GM19324 (cell line): Measurements from ENCODE around the gene MAD2L1.

ENCODE experiments used
- ATAC-seq: cut with Tn5 transposase; IDR thresholded peaks from one replicate; pipeline ENCODE4 v1.9.1; 2021; ENCODE audit warnings: mild to moderate bottlenecking, moderate library complexity; ENCODE audit not compliant: unreplicated experiment, low FRiP score

The MAD2L1 gene

DNA sequence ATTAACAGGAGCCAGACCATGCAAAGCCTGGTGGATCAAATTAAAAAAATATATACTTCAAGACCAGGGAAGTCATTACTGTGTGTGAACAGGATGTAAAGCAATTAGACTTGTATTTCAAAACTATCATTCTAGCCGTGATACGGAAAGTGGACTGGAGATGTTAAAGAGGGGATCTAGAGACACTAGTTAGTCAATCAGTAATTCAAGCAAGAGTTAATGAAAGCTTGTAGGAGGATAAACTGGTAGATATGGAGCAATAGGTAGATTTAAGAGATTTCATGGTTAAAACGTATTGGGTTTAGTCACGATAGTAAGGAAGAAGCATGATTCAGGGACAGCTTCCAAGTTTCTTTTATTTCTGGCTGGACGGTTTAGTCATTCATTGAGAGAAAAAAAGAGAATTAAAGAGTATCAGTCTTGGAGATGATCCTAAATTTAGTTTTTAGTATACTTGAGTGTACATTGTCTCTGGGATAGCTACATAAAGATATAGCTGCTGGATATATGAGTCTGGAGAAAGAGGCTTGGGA lies 3.9 kb downstream of the MAD2L1 start:
- ATAC-seq = no peak

GRCh38 chr4:120059036-120059435 lies 7.6 kb downstream of the MAD2L1 start:
- ATAC-seq = no peak

- no peak for ATAC-seq
These were observed 9.2 kb downstream of the MAD2L1 start for GRCh38 chr4:120057416-120057815.

DNA sequence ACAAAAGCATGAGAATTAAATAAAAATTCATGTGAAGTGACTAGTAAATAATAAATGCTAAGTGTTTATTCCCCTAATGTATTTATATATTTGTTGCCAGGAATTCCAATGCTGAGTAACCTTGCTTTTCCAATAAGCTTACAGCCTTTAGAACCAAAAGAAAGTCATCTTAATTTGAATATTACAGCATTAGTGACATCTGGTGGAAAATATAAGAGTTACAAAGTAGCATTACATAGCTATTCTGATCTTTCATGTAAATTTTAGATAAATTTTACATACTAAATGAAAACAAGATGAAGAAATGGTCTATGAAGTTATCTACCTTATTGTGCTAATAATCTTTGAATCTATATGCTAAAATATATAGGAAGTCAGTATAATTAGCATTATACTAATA lies 10.4 kb downstream of the MAD2L1 start:
- ATAC-seq = no peak

DNA sequence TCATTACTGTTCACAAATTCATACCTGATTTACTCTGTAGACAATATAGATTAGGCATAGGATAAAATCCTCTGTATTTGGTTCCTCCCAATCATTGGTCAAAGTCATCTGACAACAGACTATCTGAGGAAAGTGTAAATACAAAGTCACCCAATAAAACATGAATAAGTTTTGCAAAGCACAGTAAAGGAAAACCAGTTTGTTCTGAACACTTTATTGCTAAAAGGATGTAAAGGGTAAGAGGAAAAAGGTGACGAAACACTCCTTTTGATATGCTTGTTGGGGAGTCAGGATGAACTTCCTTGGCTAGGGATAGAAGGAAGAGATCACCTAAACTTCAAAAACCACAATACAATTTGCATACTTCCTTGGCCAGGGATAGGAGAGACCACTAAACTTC lies 10.9 kb downstream of the MAD2L1 start:
- ATAC-seq = no peak

DNA sequence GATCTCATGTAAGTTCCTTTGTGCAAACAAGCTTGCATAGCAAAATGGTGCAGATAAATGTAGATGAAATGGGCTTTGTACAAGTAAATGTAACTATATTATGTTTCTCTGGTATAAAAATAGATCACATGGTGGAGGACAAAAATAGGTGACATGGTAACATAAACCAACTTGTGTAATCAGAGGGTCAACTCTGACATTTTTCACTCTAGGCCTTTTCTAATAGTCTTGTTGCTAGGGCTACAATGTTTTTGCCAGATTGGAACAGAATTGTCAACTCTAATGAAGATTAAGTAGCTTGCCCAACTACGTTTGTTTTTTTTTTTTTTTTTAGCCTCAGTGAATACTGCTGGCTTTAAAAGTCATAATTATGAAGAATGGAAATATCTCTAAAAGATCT lies 11.5 kb downstream of the MAD2L1 start:
- no peak for ATAC-seq

GRCh38 chr4:120053911-120054310 lies 12.7 kb downstream of the MAD2L1 start:
- peak; percentile 59 for ATAC-seq

- ATAC-seq = no peak
These were observed 13.8 kb downstream of the MAD2L1 start for GRCh38 chr4:120052856-120053255.

DNA sequence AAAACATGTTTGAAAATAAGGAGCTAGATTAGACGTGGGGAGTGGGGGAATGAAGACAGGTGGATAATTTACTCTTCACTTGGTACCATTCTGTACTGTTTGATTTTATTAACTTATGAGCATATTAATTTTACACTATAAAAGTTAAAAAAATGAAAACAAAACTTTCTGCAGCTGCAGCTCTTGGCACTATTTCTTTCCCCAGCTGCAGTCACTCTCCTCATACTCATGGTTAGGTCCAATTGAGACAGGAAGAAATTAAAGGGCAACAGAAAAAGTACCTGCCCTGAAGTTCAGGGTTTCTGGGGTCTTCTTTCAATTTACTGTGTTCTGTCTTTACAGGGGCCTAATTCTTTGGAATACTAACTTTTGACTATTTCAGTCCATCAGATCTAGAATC lies 15.4 kb downstream of the MAD2L1 start:
- no peak for ATAC-seq

DNA sequence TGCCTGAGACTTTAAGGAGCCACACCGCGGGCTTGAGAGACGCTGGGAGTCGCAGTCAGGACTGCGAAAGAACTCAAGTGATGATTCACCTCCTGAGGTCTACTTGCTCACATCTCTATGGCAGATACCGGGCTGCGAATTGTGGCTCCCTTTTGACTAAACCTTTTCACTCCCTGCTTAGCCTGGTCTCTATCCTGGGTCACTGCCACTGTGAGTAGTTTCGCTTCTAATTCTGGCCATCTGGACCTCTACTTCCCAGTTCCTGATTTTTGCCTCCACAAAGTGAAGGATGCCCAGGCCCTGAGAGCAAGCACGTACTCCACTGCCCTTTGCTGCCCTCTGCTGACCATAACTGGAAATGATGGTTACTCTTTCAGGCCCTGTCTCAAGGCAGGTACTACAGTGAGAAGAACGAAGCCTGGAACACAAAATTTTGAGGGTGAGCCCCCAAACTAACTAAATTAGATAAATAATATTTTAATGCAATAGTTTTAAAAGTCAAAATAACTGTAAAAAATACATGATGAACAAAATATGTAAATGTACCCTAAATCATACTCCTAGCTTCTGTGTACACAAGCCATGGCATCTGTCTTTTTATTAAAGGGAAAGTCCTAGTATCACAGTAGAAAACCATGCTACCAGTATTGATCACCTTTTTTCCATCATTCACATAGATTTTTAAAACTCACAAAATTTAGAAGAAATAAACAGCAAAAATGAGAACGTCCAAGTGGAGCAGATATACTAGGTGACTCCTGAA lies 16.7 kb downstream of the MAD2L1 start:
- peak; percentile 84 for ATAC-seq

- no peak for ATAC-seq
These were observed 22.8 kb downstream of the MAD2L1 start for GRCh38 chr4:120043828-120044227.

- no peak for ATAC-seq
These were observed 29.2 kb downstream of the MAD2L1 start for GRCh38 chr4:120037411-120037810.

DNA sequence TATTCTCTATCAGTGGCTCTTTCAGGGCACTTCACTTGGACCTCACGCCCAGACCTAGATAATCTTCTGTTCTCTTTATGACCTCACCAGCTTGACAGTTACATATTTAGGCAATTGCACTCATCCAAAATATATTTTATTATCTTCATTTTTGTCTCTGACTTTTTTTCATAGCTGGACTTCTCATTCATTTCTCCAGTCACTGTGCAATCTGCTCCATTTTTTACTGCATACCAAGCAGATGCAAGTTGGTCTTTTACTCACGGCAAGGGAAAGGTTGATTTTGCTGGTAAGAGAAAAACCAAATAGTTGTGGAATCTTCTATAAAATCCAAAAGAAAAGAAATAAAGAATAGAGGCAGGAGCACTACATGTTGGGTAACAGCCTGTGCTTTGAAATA lies 31.7 kb downstream of the MAD2L1 start:
- no peak for ATAC-seq

DNA sequence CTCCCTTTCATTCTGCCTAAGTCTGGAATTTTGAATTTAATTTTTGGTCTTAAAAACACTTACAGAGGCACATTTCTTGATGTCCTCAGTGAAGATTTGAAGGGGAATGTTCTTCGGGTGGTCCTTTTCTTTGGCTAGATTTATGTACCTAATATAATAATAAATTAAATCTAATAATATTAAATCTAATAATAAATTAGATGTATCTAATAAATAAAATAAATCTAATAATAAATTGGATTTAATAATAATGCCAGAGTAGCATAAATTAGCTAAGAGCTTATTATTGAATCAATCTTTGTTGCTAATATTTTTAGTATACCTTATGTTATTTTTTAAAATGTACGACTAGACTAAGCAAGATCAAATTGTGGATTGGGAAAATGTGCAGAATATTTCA lies 39.8 kb downstream of the MAD2L1 start:
- no peak for ATAC-seq

DNA sequence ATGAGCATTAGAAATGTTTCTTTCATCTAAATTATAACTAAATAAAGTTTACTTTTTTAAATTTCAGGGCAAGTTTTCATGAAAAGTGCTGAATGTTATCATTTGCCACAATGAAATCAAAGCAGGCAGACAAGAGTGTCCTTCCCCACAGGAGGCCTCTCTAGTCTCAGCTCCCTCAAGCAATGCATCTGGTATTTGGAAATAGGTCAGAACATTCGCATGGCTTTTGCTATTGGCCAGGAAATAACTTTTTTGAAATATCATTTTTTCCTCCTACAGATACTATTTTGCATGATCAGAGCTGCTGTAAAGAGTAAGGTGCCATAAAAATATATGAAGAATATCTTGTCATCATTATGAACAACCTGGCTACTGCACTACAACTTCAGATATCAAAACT lies 41.1 kb downstream of the MAD2L1 start:
- ATAC-seq = no peak

- no peak for ATAC-seq
These were observed 47.9 kb downstream of the MAD2L1 start for GRCh38 chr4:120018786-120019185.

- ATAC-seq = no peak
These were observed 48.5 kb downstream of the MAD2L1 start for GRCh38 chr4:120017939-120018692.

DNA sequence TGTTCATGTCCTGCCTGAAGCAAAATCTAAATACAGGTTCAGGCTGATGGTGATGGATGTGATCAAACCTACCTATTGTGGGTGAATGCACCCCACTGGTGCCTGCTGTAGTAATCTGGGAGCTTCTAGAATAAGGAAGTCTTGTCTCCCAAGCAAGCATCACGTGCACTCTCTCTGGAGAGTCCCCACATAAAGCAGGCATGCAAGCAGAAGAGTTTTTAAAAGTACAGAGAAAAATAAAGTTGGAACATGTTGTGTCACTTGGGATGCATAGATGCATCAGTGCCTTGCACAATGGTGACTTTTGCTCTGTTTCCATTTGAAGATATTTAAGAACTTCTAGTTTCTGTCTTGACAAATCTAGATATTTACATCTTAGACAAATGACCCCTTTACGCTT lies 54.9 kb downstream of the MAD2L1 start:
- no peak for ATAC-seq

DNA sequence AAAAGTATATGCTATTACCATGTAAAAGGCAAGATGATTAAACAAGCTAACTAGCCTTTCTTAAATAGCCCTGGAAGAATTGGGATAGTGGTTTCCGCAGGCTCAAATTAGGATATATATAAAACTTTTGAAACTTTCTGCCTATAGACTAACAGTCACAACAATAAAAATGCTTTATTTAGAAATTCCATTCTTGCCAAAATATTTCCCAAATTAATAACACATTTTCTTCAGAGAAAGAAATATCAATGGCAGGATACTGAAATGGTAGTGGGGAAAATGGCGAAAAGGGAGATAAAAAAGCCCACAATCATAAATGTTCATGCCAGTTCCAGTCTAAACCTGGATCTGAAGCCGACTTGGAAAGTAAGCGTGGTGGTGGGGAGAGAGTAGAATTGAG lies 56.0 kb downstream of the MAD2L1 start:
- ATAC-seq = no peak

GRCh38 chr4:120009731-120010130 lies 56.9 kb downstream of the MAD2L1 start:
- no peak for ATAC-seq

DNA sequence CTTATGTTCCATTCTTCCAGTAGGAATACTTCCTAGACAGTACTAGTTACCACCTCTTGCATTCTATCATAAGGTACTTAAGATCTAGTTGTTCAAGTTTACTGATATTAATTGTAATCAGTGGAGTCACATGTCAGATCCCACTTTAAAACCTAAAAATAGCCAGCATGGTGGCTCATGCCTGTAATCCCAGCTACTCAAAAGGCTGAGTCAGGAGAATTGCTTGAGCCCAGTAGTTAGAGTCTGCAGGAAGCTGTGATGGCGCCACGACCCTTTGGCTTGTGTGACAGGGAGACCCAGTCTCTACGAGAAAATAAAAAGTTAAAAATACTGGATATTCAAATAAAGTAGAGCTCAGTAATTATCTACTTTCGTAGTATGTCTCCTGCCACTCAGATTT lies 57.7 kb downstream of the MAD2L1 start:
- ATAC-seq = no peak

- no peak for ATAC-seq
These were observed 58.7 kb downstream of the MAD2L1 start for GRCh38 chr4:120007896-120008436.
